Neural cell (in vitro differentiated cells): ENCODE data around the gene CALR. TPM values are rescaled to one million over a fixed set of nuclear protein-coding genes. Genes with fewer than 3 reads are reported as not detected.

Source experiments
- H2AFZ ChIP-seq: fragments of 200-600, 300-800 bp; sonication (generic), shearing (Covaris generic); 2 replicates; pipeline ENCODE4 v1.6.0; 2014; ENCODE audit warnings: low read depth, mild to moderate bottlenecking, antibody characterized with exemption, low read length, moderate library complexity
- H3F3A ChIP-seq: fragments of 200-600 bp; shearing (Covaris generic); 2 replicates; pipeline ENCODE4 v1.6.1; 2016; ENCODE audit warnings: mild to moderate bottlenecking, moderate library complexity, mixed read lengths, antibody characterized with exemption, low read length; ENCODE audit not compliant: insufficient read depth, poor library complexity, severe bottlenecking
- H3K27ac ChIP-seq: fragments of 200-600, 300-800 bp; sonication (generic), shearing (Covaris generic); 2 replicates; pipeline ENCODE4 v1.5.1; 2014; ENCODE audit warnings: mild to moderate bottlenecking, low read length, moderate library complexity
- H3K27me3 ChIP-seq: fragments of 300-800, 200-600 bp; sonication (generic), shearing (Covaris generic); 2 replicates; pipeline ENCODE4 v1.6.0; 2014; ENCODE audit warnings: mild to moderate bottlenecking, low read depth, low read length, moderate library complexity; ENCODE audit not compliant: insufficient read depth
- H3K36me3 ChIP-seq: fragments of 300-800, 200-600 bp; sonication (generic), shearing (Covaris generic); 2 replicates; pipeline ENCODE4 v1.5.1; 2014; ENCODE audit warnings: mild to moderate bottlenecking, antibody characterized with exemption, low read length, moderate library complexity; ENCODE audit not compliant: insufficient read depth
- H3K4me2 ChIP-seq: fragments of 300-800, 200-600 bp; sonication (generic), shearing (Covaris generic); 2 replicates; pipeline ENCODE4 v1.6.0; 2014; ENCODE audit warnings: mild to moderate bottlenecking, low read length
- H3K4me3 ChIP-seq: fragments of 300-800, 200-600 bp; sonication (generic), shearing (Covaris generic); 2 replicates; pipeline ENCODE4 v1.5.1; 2014; ENCODE audit warnings: mild to moderate bottlenecking, low read length, moderate library complexity
- H3K79me2 ChIP-seq: fragments of 200-600 bp; shearing (Covaris generic); replicated peaks from 2 replicates; pipeline ENCODE4 v1.6.0; 2014; ENCODE audit warnings: mild to moderate bottlenecking, low read length, moderate library complexity; ENCODE audit not compliant: insufficient read depth
- H3K9ac ChIP-seq: fragments of 300-800, 200-600 bp; sonication (generic), shearing (Covaris generic); 2 replicates; pipeline ENCODE4 v1.6.1; 2016; ENCODE audit warnings: mild to moderate bottlenecking, low read length, mixed read lengths
- H3K9me2 ChIP-seq: fragments of 200-600 bp; shearing (Covaris generic); 2 replicates; pipeline ENCODE4 v1.6.1; 2016; ENCODE audit warnings: mild to moderate bottlenecking, low read length, mixed read lengths; ENCODE audit not compliant: insufficient read depth
- H3K9me3 ChIP-seq: fragments of 200-600, 300-800 bp; sonication (generic), shearing (Covaris generic); 2 replicates; pipeline ENCODE4 v1.6.1; 2016; ENCODE audit warnings: mild to moderate bottlenecking, mixed run types, low read length, moderate library complexity, mixed read lengths
- H4K20me1 ChIP-seq: fragments of 200-600 bp; shearing (Covaris generic); 2 replicates; pipeline ENCODE4 v1.6.1; 2016; ENCODE audit warnings: mild to moderate bottlenecking, mixed run types; ENCODE audit not compliant: insufficient read depth
- EP300 ChIP-seq: fragments of 450-650 bp; conservative IDR thresholded peaks from 2 replicates; pipeline ENCODE4 v1.6.1; 2014; ENCODE audit warnings: antibody characterized with exemption, mild to moderate bottlenecking, moderate library complexity; ENCODE audit not compliant: poor library complexity, severe bottlenecking
- EZH2 ChIP-seq: fragments of 200-600, 300-800 bp; shearing (Covaris generic), sonication (generic); IDR thresholded peaks from 2 replicates; pipeline ENCODE4 v1.6.1; 2014; ENCODE audit warnings: antibody characterized with exemption, low read length, borderline replicate concordance, mild to moderate bottlenecking; ENCODE audit not compliant: insufficient read depth, poor library complexity, severe bottlenecking
- MXI1 ChIP-seq: fragments of 450-650 bp; conservative IDR thresholded peaks from 2 replicates; pipeline ENCODE4 v1.6.1; 2014; ENCODE audit warnings: antibody characterized with exemption, mild to moderate bottlenecking; ENCODE audit not compliant: poor library complexity, severe bottlenecking
- POLR2AphosphoS5 ChIP-seq: IDR thresholded peaks from 2 replicates; pipeline ENCODE4 v1.6.1; 2012
- RAD21 ChIP-seq: fragments of 450-650 bp; conservative IDR thresholded peaks from 2 replicates; pipeline ENCODE4 v1.6.1; 2014; ENCODE audit warnings: antibody characterized with exemption, mild to moderate bottlenecking, moderate library complexity
- SMC3 ChIP-seq: fragments of 450-650 bp; conservative IDR thresholded peaks from 2 replicates; pipeline ENCODE4 v1.6.1; 2014; ENCODE audit warnings: antibody characterized with exemption, mild to moderate bottlenecking, moderate library complexity; ENCODE audit not compliant: poor library complexity
- TAF1 ChIP-seq: IDR thresholded peaks from 2 replicates; pipeline ENCODE4 v1.6.1; 2012; ENCODE audit warnings: low read depth
- polyA plus RNA-seq: library from polyadenylated mRNA; depleted of rRNA; stranded (reverse); fragments of >200 nt; gene quantifications from 2 replicates; pipeline ENCODE4 v1.2.3, GENCODE V29; 2014
- TF ChIP-seq, protein P1 (sequence below): IDR thresholded peaks from 2 replicates; pipeline ENCODE4 v1.6.1; 2012; ENCODE audit warnings: borderline replicate concordance
- TF ChIP-seq, protein P2 (sequence below): fragments of 450-650 bp; IDR thresholded peaks from 2 replicates; pipeline ENCODE4 v1.5.1; 2014; ENCODE audit warnings: antibody characterized with exemption, mild to moderate bottlenecking, moderate library complexity; ENCODE audit not compliant: poor library complexity, severe bottlenecking

The CALR gene
- polyA plus RNA-seq, 1 donor from 2014 or later: 242 TPM

- Histone ChIP-seq H3K4me2 (no peak overlapping the region), H3K4me3 (no peak overlapping the region), H4K20me1 (no peaks in the 10 kb centered on the region), H3K27ac (no peak overlapping the region), H2AFZ (no peak overlapping the region), H3K9me2 (no peaks in the 10 kb centered on the region), H3F3A (no peaks in the 10 kb centered on the region), H3K27me3 (peaks cover 29% of the 10 kb centered on the region), H3K9ac (no peak overlapping the region), H3K36me3 (no peaks in the 10 kb centered on the region), H3K9me3 (no peaks in the 10 kb centered on the region), H3K79me2 (no peaks in the 10 kb centered on the region)
- TF ChIP-seq, protein P1, sequence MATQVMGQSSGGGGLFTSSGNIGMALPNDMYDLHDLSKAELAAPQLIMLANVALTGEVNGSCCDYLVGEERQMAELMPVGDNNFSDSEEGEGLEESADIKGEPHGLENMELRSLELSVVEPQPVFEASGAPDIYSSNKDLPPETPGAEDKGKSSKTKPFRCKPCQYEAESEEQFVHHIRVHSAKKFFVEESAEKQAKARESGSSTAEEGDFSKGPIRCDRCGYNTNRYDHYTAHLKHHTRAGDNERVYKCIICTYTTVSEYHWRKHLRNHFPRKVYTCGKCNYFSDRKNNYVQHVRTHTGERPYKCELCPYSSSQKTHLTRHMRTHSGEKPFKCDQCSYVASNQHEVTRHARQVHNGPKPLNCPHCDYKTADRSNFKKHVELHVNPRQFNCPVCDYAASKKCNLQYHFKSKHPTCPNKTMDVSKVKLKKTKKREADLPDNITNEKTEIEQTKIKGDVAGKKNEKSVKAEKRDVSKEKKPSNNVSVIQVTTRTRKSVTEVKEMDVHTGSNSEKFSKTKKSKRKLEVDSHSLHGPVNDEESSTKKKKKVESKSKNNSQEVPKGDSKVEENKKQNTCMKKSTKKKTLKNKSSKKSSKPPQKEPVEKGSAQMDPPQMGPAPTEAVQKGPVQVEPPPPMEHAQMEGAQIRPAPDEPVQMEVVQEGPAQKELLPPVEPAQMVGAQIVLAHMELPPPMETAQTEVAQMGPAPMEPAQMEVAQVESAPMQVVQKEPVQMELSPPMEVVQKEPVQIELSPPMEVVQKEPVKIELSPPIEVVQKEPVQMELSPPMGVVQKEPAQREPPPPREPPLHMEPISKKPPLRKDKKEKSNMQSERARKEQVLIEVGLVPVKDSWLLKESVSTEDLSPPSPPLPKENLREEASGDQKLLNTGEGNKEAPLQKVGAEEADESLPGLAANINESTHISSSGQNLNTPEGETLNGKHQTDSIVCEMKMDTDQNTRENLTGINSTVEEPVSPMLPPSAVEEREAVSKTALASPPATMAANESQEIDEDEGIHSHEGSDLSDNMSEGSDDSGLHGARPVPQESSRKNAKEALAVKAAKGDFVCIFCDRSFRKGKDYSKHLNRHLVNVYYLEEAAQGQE: no peak
- TF ChIP-seq TAF1 (no peak), EZH2 (no peak), RAD21 (no peak), MXI1 (no peak), SMC3 (no peak), POLR2AphosphoS5 (no peak), EP300 (no peak)
- TF ChIP-seq, protein P2, sequence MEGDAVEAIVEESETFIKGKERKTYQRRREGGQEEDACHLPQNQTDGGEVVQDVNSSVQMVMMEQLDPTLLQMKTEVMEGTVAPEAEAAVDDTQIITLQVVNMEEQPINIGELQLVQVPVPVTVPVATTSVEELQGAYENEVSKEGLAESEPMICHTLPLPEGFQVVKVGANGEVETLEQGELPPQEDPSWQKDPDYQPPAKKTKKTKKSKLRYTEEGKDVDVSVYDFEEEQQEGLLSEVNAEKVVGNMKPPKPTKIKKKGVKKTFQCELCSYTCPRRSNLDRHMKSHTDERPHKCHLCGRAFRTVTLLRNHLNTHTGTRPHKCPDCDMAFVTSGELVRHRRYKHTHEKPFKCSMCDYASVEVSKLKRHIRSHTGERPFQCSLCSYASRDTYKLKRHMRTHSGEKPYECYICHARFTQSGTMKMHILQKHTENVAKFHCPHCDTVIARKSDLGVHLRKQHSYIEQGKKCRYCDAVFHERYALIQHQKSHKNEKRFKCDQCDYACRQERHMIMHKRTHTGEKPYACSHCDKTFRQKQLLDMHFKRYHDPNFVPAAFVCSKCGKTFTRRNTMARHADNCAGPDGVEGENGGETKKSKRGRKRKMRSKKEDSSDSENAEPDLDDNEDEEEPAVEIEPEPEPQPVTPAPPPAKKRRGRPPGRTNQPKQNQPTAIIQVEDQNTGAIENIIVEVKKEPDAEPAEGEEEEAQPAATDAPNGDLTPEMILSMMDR: no peak
Measured at GRCh38 chr19:12986726-12987125, 48.3 kb downstream of the CALR start.

DNA sequence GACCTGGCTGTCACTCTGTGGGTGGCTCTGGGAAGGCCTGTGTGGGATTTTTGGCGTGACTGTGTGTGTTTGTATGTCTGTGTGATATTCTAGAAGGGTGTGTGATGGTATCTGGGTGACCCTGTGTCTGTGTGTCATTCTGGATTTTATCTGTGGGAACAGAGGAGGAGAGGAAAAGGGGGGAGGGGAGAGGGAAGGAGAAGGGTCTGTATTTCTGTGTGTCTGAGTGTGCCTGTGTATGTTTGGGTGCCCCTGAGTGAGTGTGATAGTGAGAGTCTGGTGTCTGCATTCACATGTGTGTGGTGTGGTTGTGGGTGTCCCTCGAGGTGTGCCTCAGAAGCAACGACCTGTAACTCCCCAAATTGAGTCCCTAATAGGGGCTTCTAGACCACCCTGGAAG, 48.8 kb downstream of the CALR start:
- Histone ChIP-seq H3K9me3 (no peaks in the 10 kb centered on the region), H3K27me3 (peaks cover 31% of the 10 kb centered on the region), H3K4me2 (no peak overlapping the region), H3K27ac (no peak overlapping the region), H3K9ac (no peak overlapping the region), H3K4me3 (no peak overlapping the region), H3K79me2 (no peaks in the 10 kb centered on the region), H3K9me2 (no peaks in the 10 kb centered on the region), H3K36me3 (no peaks in the 10 kb centered on the region), H4K20me1 (no peaks in the 10 kb centered on the region), H2AFZ (no peak overlapping the region), H3F3A (no peaks in the 10 kb centered on the region)
- no peak for TF ChIP-seq TAF1
- TF ChIP-seq, protein P1: no peak
- no peak for TF ChIP-seq EP300
- no peak for TF ChIP-seq POLR2AphosphoS5
